ENCODE measurements around the gene LRCH1. TPM values are rescaled to one million over a fixed set of nuclear protein-coding genes. Genes with fewer than 3 reads are reported as not detected.
A peak's percentile ranks its signal among the peaks of the same experiment; 100 is the strongest.

The LRCH1 gene
- total and polyA plus RNA-seq, 2 of the 13 experiments (the other 11 are each of a cell fraction or from before 2014, with no cell fraction given), result 4.1 to 12.6 TPM

DNA sequence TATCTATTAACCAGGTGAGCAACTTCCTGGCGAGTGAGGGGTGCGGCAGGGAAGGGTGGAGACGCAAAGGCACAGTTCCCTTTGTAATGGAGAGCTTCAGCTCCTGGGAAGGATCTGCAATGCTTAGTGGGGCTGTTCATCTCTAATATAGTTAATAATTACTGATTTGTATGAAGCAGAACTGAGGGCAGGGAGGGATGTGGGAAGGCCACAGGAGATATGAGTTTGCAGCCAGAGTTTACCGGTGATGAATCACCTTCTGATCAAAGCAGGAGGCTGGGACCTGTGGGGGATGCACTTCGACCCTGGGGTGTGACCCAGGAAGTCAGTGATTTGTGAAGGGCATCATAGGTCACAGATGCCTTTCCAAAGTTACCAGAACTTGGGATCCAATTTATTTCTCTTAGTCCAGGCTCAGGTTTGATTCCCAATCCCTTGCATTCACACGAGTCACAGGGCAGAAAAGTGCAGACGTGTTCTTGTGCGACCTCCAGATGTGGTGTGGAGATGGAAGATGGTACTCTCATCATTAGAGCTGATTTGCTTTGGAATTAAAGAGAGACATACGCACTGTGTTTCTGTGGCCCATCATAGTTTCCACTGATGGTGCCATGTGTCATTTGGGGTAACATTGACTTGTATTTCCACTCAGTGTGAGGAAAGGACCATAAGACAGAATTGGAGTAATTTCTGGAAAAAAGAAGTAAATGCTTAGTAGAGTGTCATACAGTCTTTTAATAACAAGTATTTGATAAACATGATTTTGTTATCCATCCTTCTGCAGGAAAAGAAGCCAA lies 55.0 kb downstream of the LRCH1 start (continued):
- TF ChIP-seq, protein P1, sequence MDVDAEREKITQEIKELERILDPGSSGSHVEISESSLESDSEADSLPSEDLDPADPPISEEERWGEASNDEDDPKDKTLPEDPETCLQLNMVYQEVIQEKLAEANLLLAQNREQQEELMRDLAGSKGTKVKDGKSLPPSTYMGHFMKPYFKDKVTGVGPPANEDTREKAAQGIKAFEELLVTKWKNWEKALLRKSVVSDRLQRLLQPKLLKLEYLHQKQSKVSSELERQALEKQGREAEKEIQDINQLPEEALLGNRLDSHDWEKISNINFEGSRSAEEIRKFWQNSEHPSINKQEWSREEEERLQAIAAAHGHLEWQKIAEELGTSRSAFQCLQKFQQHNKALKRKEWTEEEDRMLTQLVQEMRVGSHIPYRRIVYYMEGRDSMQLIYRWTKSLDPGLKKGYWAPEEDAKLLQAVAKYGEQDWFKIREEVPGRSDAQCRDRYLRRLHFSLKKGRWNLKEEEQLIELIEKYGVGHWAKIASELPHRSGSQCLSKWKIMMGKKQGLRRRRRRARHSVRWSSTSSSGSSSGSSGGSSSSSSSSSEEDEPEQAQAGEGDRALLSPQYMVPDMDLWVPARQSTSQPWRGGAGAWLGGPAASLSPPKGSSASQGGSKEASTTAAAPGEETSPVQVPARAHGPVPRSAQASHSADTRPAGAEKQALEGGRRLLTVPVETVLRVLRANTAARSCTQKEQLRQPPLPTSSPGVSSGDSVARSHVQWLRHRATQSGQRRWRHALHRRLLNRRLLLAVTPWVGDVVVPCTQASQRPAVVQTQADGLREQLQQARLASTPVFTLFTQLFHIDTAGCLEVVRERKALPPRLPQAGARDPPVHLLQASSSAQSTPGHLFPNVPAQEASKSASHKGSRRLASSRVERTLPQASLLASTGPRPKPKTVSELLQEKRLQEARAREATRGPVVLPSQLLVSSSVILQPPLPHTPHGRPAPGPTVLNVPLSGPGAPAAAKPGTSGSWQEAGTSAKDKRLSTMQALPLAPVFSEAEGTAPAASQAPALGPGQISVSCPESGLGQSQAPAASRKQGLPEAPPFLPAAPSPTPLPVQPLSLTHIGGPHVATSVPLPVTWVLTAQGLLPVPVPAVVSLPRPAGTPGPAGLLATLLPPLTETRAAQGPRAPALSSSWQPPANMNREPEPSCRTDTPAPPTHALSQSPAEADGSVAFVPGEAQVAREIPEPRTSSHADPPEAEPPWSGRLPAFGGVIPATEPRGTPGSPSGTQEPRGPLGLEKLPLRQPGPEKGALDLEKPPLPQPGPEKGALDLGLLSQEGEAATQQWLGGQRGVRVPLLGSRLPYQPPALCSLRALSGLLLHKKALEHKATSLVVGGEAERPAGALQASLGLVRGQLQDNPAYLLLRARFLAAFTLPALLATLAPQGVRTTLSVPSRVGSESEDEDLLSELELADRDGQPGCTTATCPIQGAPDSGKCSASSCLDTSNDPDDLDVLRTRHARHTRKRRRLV (CRISPR knock-in tag; IDR thresholded peaks at IDR 0.05), result no peak
- TF ChIP-seq GTF2F1 (IDR thresholded peaks at IDR 0.05; ENCODE audit: low read length) (no peak), AGO1 (IDR thresholded peaks at IDR 0.05; ENCODE audit: low read depth, low read length, poor library complexity, severe bottlenecking) (no peak), AHR (CRISPR knock-in tag; IDR thresholded peaks at IDR 0.05) (no peak), ZFP36 (IDR thresholded peaks at IDR 0.05; ENCODE audit: borderline replicate concordance, low read depth, low read length, partially characterized antibody) (no peak), MTF2 (CRISPR knock-in tag; IDR thresholded peaks at IDR 0.05; ENCODE audit: borderline replicate concordance) (no peak), ETV5 (CRISPR knock-in tag; IDR thresholded peaks at IDR 0.05; ENCODE audit: borderline replicate concordance) (peak; percentile 97), TBL1XR1 (IDR thresholded peaks at IDR 0.05; ENCODE audit: borderline replicate concordance, low read length, partially characterized antibody) (no peak)
- TF ChIP-seq, protein P2, sequence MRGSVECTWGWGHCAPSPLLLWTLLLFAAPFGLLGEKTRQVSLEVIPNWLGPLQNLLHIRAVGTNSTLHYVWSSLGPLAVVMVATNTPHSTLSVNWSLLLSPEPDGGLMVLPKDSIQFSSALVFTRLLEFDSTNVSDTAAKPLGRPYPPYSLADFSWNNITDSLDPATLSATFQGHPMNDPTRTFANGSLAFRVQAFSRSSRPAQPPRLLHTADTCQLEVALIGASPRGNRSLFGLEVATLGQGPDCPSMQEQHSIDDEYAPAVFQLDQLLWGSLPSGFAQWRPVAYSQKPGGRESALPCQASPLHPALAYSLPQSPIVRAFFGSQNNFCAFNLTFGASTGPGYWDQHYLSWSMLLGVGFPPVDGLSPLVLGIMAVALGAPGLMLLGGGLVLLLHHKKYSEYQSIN (CRISPR knock-in tag; IDR thresholded peaks at IDR 0.05; ENCODE audit: borderline replicate concordance), result no peak
- TF ChIP-seq, protein P3, sequence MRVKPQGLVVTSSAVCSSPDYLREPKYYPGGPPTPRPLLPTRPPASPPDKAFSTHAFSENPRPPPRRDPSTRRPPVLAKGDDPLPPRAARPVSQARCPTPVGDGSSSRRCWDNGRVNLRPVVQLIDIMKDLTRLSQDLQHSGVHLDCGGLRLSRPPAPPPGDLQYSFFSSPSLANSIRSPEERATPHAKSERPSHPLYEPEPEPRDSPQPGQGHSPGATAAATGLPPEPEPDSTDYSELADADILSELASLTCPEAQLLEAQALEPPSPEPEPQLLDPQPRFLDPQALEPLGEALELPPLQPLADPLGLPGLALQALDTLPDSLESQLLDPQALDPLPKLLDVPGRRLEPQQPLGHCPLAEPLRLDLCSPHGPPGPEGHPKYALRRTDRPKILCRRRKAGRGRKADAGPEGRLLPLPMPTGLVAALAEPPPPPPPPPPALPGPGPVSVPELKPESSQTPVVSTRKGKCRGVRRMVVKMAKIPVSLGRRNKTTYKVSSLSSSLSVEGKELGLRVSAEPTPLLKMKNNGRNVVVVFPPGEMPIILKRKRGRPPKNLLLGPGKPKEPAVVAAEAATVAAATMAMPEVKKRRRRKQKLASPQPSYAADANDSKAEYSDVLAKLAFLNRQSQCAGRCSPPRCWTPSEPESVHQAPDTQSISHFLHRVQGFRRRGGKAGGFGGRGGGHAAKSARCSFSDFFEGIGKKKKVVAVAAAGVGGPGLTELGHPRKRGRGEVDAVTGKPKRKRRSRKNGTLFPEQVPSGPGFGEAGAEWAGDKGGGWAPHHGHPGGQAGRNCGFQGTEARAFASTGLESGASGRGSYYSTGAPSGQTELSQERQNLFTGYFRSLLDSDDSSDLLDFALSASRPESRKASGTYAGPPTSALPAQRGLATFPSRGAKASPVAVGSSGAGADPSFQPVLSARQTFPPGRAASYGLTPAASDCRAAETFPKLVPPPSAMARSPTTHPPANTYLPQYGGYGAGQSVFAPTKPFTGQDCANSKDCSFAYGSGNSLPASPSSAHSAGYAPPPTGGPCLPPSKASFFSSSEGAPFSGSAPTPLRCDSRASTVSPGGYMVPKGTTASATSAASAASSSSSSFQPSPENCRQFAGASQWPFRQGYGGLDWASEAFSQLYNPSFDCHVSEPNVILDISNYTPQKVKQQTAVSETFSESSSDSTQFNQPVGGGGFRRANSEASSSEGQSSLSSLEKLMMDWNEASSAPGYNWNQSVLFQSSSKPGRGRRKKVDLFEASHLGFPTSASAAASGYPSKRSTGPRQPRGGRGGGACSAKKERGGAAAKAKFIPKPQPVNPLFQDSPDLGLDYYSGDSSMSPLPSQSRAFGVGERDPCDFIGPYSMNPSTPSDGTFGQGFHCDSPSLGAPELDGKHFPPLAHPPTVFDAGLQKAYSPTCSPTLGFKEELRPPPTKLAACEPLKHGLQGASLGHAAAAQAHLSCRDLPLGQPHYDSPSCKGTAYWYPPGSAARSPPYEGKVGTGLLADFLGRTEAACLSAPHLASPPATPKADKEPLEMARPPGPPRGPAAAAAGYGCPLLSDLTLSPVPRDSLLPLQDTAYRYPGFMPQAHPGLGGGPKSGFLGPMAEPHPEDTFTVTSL (CRISPR knock-in tag; IDR thresholded peaks at IDR 0.05; ENCODE audit: borderline replicate concordance), result peak; percentile 82; the same call in 1 of the 2 replicates
- TF ChIP-seq, protein P4, sequence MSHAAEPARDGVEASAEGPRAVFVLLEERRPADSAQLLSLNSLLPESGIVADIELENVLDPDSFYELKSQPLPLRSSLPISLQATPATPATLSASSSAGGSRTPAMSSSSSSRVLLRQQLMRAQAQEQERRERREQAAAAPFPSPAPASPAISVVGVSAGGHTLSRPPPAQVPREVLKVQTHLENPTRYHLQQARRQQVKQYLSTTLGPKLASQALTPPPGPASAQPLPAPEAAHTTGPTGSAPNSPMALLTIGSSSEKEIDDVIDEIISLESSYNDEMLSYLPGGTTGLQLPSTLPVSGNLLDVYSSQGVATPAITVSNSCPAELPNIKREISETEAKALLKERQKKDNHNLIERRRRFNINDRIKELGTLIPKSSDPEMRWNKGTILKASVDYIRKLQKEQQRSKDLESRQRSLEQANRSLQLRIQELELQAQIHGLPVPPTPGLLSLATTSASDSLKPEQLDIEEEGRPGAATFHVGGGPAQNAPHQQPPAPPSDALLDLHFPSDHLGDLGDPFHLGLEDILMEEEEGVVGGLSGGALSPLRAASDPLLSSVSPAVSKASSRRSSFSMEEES (CRISPR knock-in tag; IDR thresholded peaks at IDR 0.05), result peak; percentile 61; the same call in 1 of the 2 replicates
- TF ChIP-seq, protein P5, sequence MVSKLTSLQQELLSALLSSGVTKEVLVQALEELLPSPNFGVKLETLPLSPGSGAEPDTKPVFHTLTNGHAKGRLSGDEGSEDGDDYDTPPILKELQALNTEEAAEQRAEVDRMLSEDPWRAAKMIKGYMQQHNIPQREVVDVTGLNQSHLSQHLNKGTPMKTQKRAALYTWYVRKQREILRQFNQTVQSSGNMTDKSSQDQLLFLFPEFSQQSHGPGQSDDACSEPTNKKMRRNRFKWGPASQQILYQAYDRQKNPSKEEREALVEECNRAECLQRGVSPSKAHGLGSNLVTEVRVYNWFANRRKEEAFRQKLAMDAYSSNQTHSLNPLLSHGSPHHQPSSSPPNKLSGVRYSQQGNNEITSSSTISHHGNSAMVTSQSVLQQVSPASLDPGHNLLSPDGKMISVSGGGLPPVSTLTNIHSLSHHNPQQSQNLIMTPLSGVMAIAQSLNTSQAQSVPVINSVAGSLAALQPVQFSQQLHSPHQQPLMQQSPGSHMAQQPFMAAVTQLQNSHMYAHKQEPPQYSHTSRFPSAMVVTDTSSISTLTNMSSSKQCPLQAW (CRISPR knock-in tag; IDR thresholded peaks at IDR 0.05), result peak; percentile 97

All from HepG2 (cell line).